HG02870 (cell line): ENCODE results near the gene RBM46.
"Not testable (repeated sequence)": the region's sequence is repeated elsewhere in the genome, so short reads cannot be mapped to it uniquely, and the experiment has no call there.

Experiments used
- ATAC-seq: cut with Tn5 transposase; IDR thresholded peaks from one replicate; pipeline ENCODE4 v1.9.1; 2021; ENCODE audit warnings: mild to moderate bottlenecking, moderate library complexity; ENCODE audit not compliant: unreplicated experiment

The RBM46 gene

GRCh38 chr4:154836513-154836912 is 55.4 kb downstream of the RBM46 start:
- no peak for ATAC-seq

DNA sequence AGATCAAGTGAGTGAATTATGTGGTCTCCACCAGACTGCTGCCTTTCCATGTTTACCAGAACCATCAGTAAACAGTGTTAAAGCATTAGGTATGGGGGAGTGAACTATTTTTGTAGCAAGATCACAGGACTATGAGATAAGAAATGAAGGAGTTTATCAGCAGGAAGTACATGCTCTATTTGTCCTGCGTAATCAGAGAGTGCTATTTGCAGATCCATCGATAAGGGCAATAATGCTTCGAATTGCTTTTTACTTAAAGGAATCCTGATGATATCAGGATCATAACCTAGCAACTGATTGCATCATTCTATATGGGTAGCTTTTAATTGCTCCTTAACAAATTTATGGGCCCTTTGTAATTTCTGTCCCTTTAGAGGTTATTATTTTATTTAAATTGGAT is 57.1 kb downstream of the RBM46 start:
- no peak for ATAC-seq

DNA sequence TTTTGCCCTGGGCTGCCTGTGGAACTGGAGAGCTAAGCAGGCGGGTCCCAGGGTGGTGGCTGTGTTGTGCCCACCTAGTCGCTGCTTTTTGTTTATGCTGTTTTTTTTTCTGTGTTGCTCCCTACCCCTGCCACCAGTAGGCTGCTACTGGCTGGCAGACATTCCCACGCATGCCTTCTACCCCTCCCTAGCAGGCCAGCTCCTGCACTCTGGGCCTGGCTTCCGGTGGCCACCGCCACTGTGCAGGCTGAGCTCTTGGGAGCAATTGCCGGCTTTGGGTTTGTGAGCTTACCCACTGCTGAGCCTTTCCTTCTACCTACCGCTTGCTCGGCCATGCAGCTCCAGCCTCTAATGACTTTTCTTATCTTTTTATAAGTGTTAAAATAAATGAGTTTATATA is 57.6 kb downstream of the RBM46 start:
- ATAC-seq = no peak

GRCh38 chr4:154854362-154854761 is 73.3 kb downstream of the RBM46 start:
- ATAC-seq = no peak

DNA sequence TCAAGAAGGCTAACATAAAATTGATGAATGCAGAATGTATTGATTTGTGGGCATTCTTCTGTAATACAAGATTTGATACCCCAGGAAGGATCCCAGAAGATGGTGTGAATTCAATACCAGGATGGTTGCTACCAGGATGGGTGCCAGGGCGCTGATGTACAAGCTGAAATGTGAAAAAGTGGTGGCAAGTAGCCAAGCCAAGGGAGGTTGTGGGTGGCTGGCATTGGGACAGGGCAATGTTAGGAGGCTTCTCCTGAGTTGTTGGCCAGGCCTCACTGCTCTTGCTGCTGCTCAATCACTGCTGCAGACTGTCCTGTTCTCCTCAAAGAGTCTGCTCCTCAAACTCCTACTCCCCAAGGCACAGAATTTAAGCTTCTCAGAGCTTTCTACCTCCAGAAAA is 77.1 kb downstream of the RBM46 start:
- ATAC-seq = no peak

DNA sequence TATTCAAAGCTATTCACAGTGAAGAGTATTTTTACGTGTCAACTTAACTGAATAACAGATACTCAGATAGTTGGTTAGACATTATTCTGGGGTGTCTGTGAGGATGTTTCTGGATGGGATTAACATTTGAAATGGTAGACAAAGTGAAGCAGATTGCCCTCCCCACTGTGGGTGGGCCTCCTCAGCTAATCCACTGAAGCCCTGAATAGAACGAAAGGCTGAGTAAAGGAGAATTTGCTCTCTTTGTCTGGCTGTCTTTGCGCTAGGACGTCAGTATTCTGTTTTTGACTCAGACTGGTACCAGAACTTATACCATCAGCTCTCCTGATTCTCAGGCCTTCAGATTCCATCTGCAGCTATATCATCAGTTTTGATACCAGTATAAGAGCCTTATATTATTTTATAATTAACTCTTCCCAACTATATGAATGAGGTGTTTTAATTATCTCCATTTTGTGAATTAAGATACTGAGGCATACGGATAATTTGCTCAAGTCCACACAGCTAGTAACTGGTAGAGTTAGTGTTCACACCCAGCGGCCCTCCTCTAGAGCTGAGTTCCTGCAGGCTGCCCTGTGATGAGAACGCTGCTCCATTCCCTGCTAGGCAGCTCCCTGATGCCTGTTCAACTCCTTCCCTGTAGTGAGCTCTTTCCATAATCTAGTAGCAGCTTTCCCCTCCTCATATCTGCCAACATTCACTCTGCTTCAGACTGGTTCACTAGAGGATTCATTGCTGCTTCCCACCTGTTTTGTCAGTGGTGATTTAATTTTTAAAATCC is 87.5 kb downstream of the RBM46 start:
- ATAC-seq = no peak

GRCh38 chr4:154869301-154869700 is 88.2 kb downstream of the RBM46 start:
- ATAC-seq = no peak

- ATAC-seq = no peak
These were observed 91.1 kb downstream of the RBM46 start for GRCh38 chr4:154872198-154872597.

DNA sequence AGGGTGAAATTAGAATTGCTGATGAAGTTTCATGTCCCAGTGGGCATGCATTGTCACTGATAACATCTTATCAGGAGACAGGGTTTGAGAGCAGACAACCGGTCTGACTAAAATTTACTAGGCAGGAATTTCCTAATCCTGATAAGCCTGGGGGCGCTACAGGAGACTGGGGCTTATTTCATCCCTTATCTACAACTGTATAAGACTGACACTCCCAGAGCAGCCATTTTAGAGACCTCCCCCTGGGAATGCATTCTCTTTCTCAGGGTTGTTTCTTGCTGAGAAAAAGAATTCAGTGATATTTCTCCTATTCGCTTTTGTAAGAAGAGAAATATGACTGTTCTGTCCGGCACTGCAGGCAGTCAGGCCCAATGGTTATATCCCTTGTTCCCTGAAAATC is 93.0 kb downstream of the RBM46 start:
- ATAC-seq = not testable (repeated sequence)

GRCh38 chr4:154877110-154877760 is 96.2 kb downstream of the RBM46 start:
- no peak for ATAC-seq
